H9 (cell line): ENCODE data around the gene MEG3. TPM values are rescaled to one million over a fixed set of nuclear protein-coding genes. Genes with fewer than 3 reads are reported as not detected.

Experiments used
- DNase-seq: peaks from one replicate; pipeline ENCODE4 v3.0.0-alpha.2; 2017
- H2AFZ ChIP-seq: one replicate; pipeline ENCODE4 v1.6.1; 2013; ENCODE audit warnings: mild to moderate bottlenecking, low read length, control low read depth, moderate library complexity
- H2AK5ac ChIP-seq: 2 replicates; pipeline ENCODE4 v1.6.1; 2013; ENCODE audit warnings: low read length, control low read depth, mixed read lengths; ENCODE audit not compliant: insufficient read length
- H2BK120ac ChIP-seq: one replicate; pipeline ENCODE4 v1.6.1; 2013; ENCODE audit warnings: low read depth, mild to moderate bottlenecking, low read length, control low read depth, inconsistent platforms; ENCODE audit not compliant: poor library complexity, severe bottlenecking
- H2BK12ac ChIP-seq: 2 replicates; pipeline ENCODE4 v1.6.1; 2013; ENCODE audit warnings: low read length, control low read depth, mixed read lengths, low read depth; ENCODE audit not compliant: insufficient read length
- H2BK15ac ChIP-seq: 2 replicates; pipeline ENCODE4 v1.6.1; 2013; ENCODE audit warnings: low read depth, low read length, control low read depth
- H2BK20ac ChIP-seq: one replicate; pipeline ENCODE4 v1.6.1; 2013; ENCODE audit warnings: low read depth, mild to moderate bottlenecking, low read length, control low read depth, inconsistent platforms; ENCODE audit not compliant: poor library complexity, severe bottlenecking
- H2BK5ac ChIP-seq: 2 replicates; pipeline ENCODE4 v1.6.1; 2013; ENCODE audit warnings: low read length, control low read depth, mixed read lengths; ENCODE audit not compliant: insufficient read length
- H3K14ac ChIP-seq: 2 replicates; pipeline ENCODE4 v1.6.1; 2013; ENCODE audit warnings: low read length, control low read depth; ENCODE audit not compliant: insufficient read depth
- H3K18ac ChIP-seq: 2 replicates; pipeline ENCODE4 v1.6.1; 2013; ENCODE audit warnings: low read depth, mild to moderate bottlenecking, mixed read lengths, low read length, control low read depth; ENCODE audit not compliant: insufficient read length
- H3K23ac ChIP-seq: 2 replicates; pipeline ENCODE4 v1.6.1; 2013; ENCODE audit warnings: low read length, control low read depth, mixed read lengths, low read depth; ENCODE audit not compliant: insufficient read length
- H3K23me2 ChIP-seq: 2 replicates; pipeline ENCODE4 v1.6.1; 2013; ENCODE audit warnings: low read depth, mild to moderate bottlenecking, mixed read lengths, low read length, control low read depth; ENCODE audit not compliant: insufficient read length, poor library complexity, severe bottlenecking
- H3K27ac ChIP-seq: 2 replicates; pipeline ENCODE4 v1.5.1; 2013; ENCODE audit warnings: low read length, control low read depth, mixed read lengths, low read depth; ENCODE audit not compliant: insufficient read length
- H3K27me3 ChIP-seq: 2 replicates; pipeline ENCODE4 v1.6.1; 2013; ENCODE audit warnings: low read length, control low read depth, inconsistent platforms; ENCODE audit not compliant: insufficient read depth
- H3K4ac ChIP-seq: 2 replicates; pipeline ENCODE4 v1.6.1; 2013; ENCODE audit warnings: low read depth, mild to moderate bottlenecking, control low read depth, inconsistent platforms, low read length, moderate library complexity
- H3K4me1 ChIP-seq: 2 replicates; pipeline ENCODE4 v1.6.1; 2013; ENCODE audit warnings: low read length, control low read depth, inconsistent platforms; ENCODE audit not compliant: insufficient read depth
- H3K4me2 ChIP-seq: 2 replicates; pipeline ENCODE4 v1.6.1; 2013; ENCODE audit warnings: low read length, control low read depth, mixed read lengths; ENCODE audit not compliant: insufficient read length, insufficient read depth
- H3K56ac ChIP-seq: 2 replicates; pipeline ENCODE4 v1.6.1; 2013; ENCODE audit warnings: low read depth, mild to moderate bottlenecking, mixed read lengths, low read length, control low read depth; ENCODE audit not compliant: insufficient read length
- H3K79me1 ChIP-seq: 2 replicates; pipeline ENCODE4 v1.6.1; 2013; ENCODE audit warnings: low read depth, mild to moderate bottlenecking, moderate library complexity, low read length, control low read depth, inconsistent platforms; ENCODE audit not compliant: insufficient read depth, poor library complexity, severe bottlenecking
- H3K79me2 ChIP-seq: 2 replicates; pipeline ENCODE4 v1.6.1; 2013; ENCODE audit warnings: low read length, control low read depth, inconsistent platforms; ENCODE audit not compliant: insufficient read depth
- H3K9ac ChIP-seq: 2 replicates; pipeline ENCODE4 v1.6.1; 2013; ENCODE audit warnings: low read length, control low read depth, mixed read lengths; ENCODE audit not compliant: insufficient read length; ENCODE audit errors: extremely low read depth
- H3K9me3 ChIP-seq: one replicate; pipeline ENCODE4 v1.6.1; 2013; ENCODE audit warnings: low read depth, low read length, inconsistent platforms; ENCODE audit not compliant: control insufficient read depth
- H3T11ph ChIP-seq: one replicate; pipeline ENCODE4 v1.6.1; 2013; ENCODE audit warnings: mild to moderate bottlenecking, low read length, control low read depth, inconsistent platforms
- H4K20me1 ChIP-seq: one replicate; pipeline ENCODE4 v1.6.1; 2013; ENCODE audit not compliant: control insufficient read depth, insufficient read length, insufficient read depth
- H4K5ac ChIP-seq: 2 replicates; pipeline ENCODE4 v1.6.1; 2013; ENCODE audit warnings: low read depth, mild to moderate bottlenecking, mixed read lengths, low read length, control low read depth; ENCODE audit not compliant: insufficient read length
- H4K8ac ChIP-seq: replicated peaks from 2 replicates; pipeline ENCODE4 v1.6.1; 2013; ENCODE audit warnings: low read length, control low read depth, mixed read lengths, low read depth; ENCODE audit not compliant: insufficient read length
- H4K91ac ChIP-seq: 2 replicates; pipeline ENCODE4 v1.6.1; 2013; ENCODE audit warnings: low read depth, mild to moderate bottlenecking, moderate library complexity, mixed read lengths, low read length, control low read depth; ENCODE audit not compliant: insufficient read length
- H3K27ac Mint-ChIP-seq, 3 experiments: 2 replicates in 2 of 3; 3 replicates in 1 of 3; pipeline ENCODE4 v1.8.0; 2020 to 2021; ENCODE audit warnings: mixed read lengths in 3 of 3, mild to moderate bottlenecking in 1 of 3, moderate library complexity in 1 of 3
- H3K27me3 Mint-ChIP-seq: 2 replicates; pipeline ENCODE4 v1.8.0; 2021; ENCODE audit warnings: low read depth, mild to moderate bottlenecking, moderate library complexity, mixed read lengths
- H3K36me3 Mint-ChIP-seq, 3 experiments: 2 replicates in 2 of 3; 3 replicates in 1 of 3; pipeline ENCODE4 v1.8.0; 2020 to 2021; ENCODE audit warnings: low read depth in 3 of 3, mixed read lengths in 3 of 3; ENCODE audit not compliant: insufficient read depth in 1 of 3
- H3K4me1 Mint-ChIP-seq, 2 experiments: 2 replicates each; pipeline ENCODE4 v1.8.0; 2020; ENCODE audit warnings: mixed read lengths in 2 of 2
- H3K4me3 Mint-ChIP-seq, 2 experiments: 2 replicates in 1 of 2; 3 replicates in 1 of 2; pipeline ENCODE4 v1.8.0; 2020 to 2021; ENCODE audit warnings: mild to moderate bottlenecking in 2 of 2, mixed read lengths in 2 of 2, moderate library complexity in 1 of 2
- H3K9me3 Mint-ChIP-seq, 2 experiments: 2 replicates in 1 of 2; 3 replicates in 1 of 2; pipeline ENCODE4 v1.8.0; 2020; ENCODE audit warnings: mild to moderate bottlenecking in 2 of 2, mixed read lengths in 2 of 2, moderate library complexity in 1 of 2
- CTCF ChIP-seq: fragments of 200-600 bp; sonication (generic); conservative IDR thresholded peaks from 3 replicates; pipeline ENCODE4 v1.8.0; 2021; ENCODE audit warnings: antibody characterized with exemption, mild to moderate bottlenecking
- WGBS: extraction: QIAGEN DNeasy Blood & Tissue Kit; methylation state at CpG from one replicate; pipeline ENCODE4 v1.1.7; 2013; ENCODE audit warnings: missing lambda C conversion rate, low lambda C conversion rate, mixed read lengths; ENCODE audit not compliant: insufficient read length; ENCODE audit errors: extremely low coverage; 5-methylcytosine and 5-hydroxymethylcytosine counted together
- total RNA-seq: library from RNA; stranded (reverse); gene quantifications from 2 replicates; pipeline ENCODE4 v1.2.1, GENCODE V29; 2021

The MEG3 gene
- total RNA-seq, 1 experiment from 2014 or later, result 0.52 TPM

- Histone ChIP-seq H3K9me3 (no peaks in the 10 kb centered on the region), H3K56ac (no peak within 1 kb of the TSS), H4K20me1 (no peaks in the 10 kb centered on the region), H3K27ac (no peak within 1 kb of the TSS), H3K4me1 (peaks cover 2% of the 10 kb centered on the region; the same call in 1 of the 2 replicates), H3K23ac (no peak within 1 kb of the TSS), H3T11ph (no peak within 1 kb of the TSS), H3K4ac (no peak within 1 kb of the TSS), H3K79me2 (no peaks in the 10 kb centered on the region), H3K23me2 (peaks cover 7% of the 10 kb centered on the region), H2BK20ac (no peak within 1 kb of the TSS), H3K9ac (no peak within 1 kb of the TSS), H4K8ac (no peak within 1 kb of the TSS), H2BK15ac (no peak within 1 kb of the TSS), H3K79me1 (no peaks in the 10 kb centered on the region), H4K5ac (no peak within 1 kb of the TSS), H3K14ac (no peak within 1 kb of the TSS; the same call in 1 of the 2 replicates), H2BK120ac (no peak within 1 kb of the TSS), H3K18ac (no peak within 1 kb of the TSS), H2BK5ac (no peak within 1 kb of the TSS), H3K4me2 (peak within 1 kb of the TSS; percentile 58), H2BK12ac (no peak within 1 kb of the TSS), H2AK5ac (no peak within 1 kb of the TSS), H4K91ac (no peak within 1 kb of the TSS), H2AFZ (no peak within 1 kb of the TSS), H3K27me3 (peaks cover 6% of the 10 kb centered on the region; the same call in 1 of the 2 replicates)
- DNase-seq, result no peak
- Mint-ChIP-seq H3K36me3 (peaks cover 0 to 7% (median 2%) of the 10 kb centered on the region in 3 experiments; a peak in 5 of 7 replicates), H3K9me3 (peaks cover 3 to 7% of the 10 kb centered on the region in 2 experiments), H3K27me3 (peaks cover 82% of the 10 kb centered on the region), H3K4me3 (peak within 1 kb of the TSS; percentile 65 to 89), H3K4me1 (peaks cover 37 to 58% of the 10 kb centered on the region in 2 experiments), H3K27ac (no peak within 1 kb of the TSS)
- no peak for TF ChIP-seq CTCF
- WGBS, result no CpG with 5 or more reads among the region's 12 CpGs
Observed at GRCh38 chr14:100903672-100904185, 77.8 kb downstream of the MEG3 start, which contains the start of gene RTL1. TSS of gene RTL1 (minus strand) at chr14:100903722. CDS start at chr14:100884788, 18,934 bp downstream.
